ENCODE data around the gene RNF14.

RNF14 gene

DNA sequence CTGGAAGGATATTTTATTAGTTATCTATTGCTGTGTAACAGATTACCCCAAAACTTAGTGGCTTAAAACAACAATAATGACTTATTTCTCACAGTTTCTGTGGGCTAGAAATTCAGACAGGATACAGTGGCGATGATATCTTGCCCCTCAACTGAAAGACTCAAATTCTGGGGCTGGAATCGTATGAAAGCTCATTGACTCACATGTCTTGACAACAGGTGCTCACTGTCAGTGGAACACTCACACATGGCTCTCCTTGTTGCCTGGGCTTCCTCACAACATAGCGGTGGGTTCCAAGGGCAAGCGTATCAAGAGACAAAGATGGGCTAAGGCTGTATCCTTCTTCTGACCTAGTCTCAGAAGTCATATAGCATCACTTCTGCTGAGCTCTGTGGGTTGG, 47.7 kb downstream of the RNF14 start:
- DNase-seq (ENCODE audit: low spot score) (no peak), ATAC-seq (ENCODE audit: low read depth) (no peak)
- H3K4me1 ChIP-seq (ENCODE audit: insufficient read depth, poor library complexity, severe bottlenecking), result peaks cover 34% of the 10 kb centered on the region
- H3K27me3 ChIP-seq (ENCODE audit: insufficient read depth, poor library complexity, severe bottlenecking), result no peaks in the 10 kb centered on the region
- no peaks in the 10 kb centered on the region for H3K9me3 ChIP-seq (ENCODE audit: severe bottlenecking)
- peak overlapping the region; percentile 68 for H3K27ac ChIP-seq (ENCODE audit: poor library complexity, severe bottlenecking)
- no peak overlapping the region for H3K4me3 ChIP-seq (ENCODE audit: severe bottlenecking)
- no peak for TF ChIP-seq CTCF (IDR thresholded peaks at IDR 0.05; ENCODE audit: poor library complexity, severe bottlenecking)
- peaks cover 4% of the 10 kb centered on the region for H3K36me3 ChIP-seq (ENCODE audit: low read depth)

DNA sequence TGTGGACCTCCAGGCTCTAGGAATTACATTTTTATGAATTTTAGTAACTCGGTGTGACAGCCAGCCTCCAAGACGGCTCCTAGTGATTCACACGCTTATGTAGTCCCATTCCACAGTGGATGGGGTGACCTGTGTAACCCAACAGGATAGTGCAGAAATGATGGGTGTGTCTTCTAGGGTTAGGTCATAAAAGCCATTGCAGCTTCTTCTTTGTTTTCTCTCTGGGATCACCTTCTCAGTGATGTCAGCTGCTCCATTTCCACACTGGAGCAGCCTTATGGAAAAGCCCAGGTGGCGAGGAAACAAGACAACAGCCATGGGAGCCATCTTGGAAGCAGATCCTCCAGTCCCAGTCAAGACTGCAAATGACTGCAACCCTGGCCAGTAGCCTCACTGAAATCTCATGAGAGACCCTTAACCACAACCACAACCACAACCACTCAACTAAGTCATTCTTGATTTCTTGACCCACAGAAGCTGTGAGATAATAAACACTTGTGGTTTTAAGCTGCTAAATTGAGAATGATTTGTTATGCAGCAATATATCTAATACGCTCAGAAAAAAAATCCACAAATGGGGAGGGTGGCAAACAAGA, 49.0 kb downstream of the RNF14 start:
- Histone ChIP-seq H3K4me1 (ENCODE audit: insufficient read depth, poor library complexity, severe bottlenecking) (peaks cover 34% of the 10 kb centered on the region), H3K4me3 (ENCODE audit: severe bottlenecking) (no peak overlapping the region), H3K27ac (ENCODE audit: poor library complexity, severe bottlenecking) (no peak overlapping the region), H3K9me3 (ENCODE audit: severe bottlenecking) (no peaks in the 10 kb centered on the region), H3K27me3 (ENCODE audit: insufficient read depth, poor library complexity, severe bottlenecking) (no peaks in the 10 kb centered on the region), H3K36me3 (ENCODE audit: low read depth) (no peaks in the 10 kb centered on the region)
- no peak for TF ChIP-seq CTCF (IDR thresholded peaks at IDR 0.05; ENCODE audit: poor library complexity, severe bottlenecking)
- no peak for ATAC-seq (ENCODE audit: low read depth)
- DNase-seq (ENCODE audit: low spot score), result no peak

DNA sequence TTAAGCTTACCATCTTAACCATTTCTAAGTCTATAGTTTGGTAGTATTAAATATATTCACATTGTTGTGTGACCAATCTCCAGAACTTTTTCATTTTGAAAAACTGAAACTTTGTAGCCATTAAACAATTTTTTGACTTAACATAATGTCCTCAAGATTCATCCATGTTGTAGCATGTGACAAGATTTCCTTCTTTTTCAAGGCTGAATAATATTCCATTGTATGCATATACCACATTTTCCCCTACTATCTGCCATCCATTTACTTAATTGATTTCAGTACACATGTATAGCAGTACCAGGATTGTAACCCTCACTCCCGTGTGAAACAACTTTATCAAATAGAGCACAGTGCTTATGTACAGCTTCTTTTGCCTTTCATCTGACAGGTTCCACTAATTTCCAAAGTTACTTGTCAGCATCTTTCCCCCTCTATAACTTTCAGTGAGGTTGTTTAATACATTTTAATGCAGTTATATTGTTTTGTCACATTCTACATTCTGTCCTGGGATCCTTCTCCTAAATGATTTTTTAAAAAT, 51.3 kb downstream of the RNF14 start:
- TF ChIP-seq CTCF (IDR thresholded peaks at IDR 0.05; ENCODE audit: poor library complexity, severe bottlenecking), result no peak
- Histone ChIP-seq H3K4me1 (ENCODE audit: insufficient read depth, poor library complexity, severe bottlenecking) (peaks cover 19% of the 10 kb centered on the region), H3K36me3 (ENCODE audit: low read depth) (no peaks in the 10 kb centered on the region), H3K9me3 (ENCODE audit: severe bottlenecking) (no peaks in the 10 kb centered on the region), H3K27me3 (ENCODE audit: insufficient read depth, poor library complexity, severe bottlenecking) (no peaks in the 10 kb centered on the region), H3K27ac (ENCODE audit: poor library complexity, severe bottlenecking) (no peak overlapping the region), H3K4me3 (ENCODE audit: severe bottlenecking) (no peak overlapping the region)
- ATAC-seq (ENCODE audit: low read depth), result no peak
- no peak for DNase-seq (ENCODE audit: low spot score)

GRCh38 chr5:142023836-142024235, 54.9 kb downstream of the RNF14 start:
- Histone ChIP-seq H3K27ac (ENCODE audit: poor library complexity, severe bottlenecking) (no peak overlapping the region), H3K4me3 (ENCODE audit: severe bottlenecking) (no peak overlapping the region), H3K27me3 (ENCODE audit: insufficient read depth, poor library complexity, severe bottlenecking) (no peaks in the 10 kb centered on the region), H3K4me1 (ENCODE audit: insufficient read depth, poor library complexity, severe bottlenecking) (peaks cover 13% of the 10 kb centered on the region), H3K9me3 (ENCODE audit: severe bottlenecking) (no peaks in the 10 kb centered on the region), H3K36me3 (ENCODE audit: low read depth) (no peaks in the 10 kb centered on the region)
- TF ChIP-seq CTCF (IDR thresholded peaks at IDR 0.05; ENCODE audit: poor library complexity, severe bottlenecking), result no peak
- ATAC-seq (ENCODE audit: low read depth) (no peak), DNase-seq (ENCODE audit: low spot score) (no peak)

GRCh38 chr5:142024771-142025304, 55.9 kb downstream of the RNF14 start:
- H3K27ac ChIP-seq (ENCODE audit: poor library complexity, severe bottlenecking), result peak overlapping the region; percentile 63
- DNase-seq (ENCODE audit: low spot score) (peak; percentile 86), ATAC-seq (ENCODE audit: low read depth) (peak; percentile 99)
- no peaks in the 10 kb centered on the region for H3K36me3 ChIP-seq (ENCODE audit: low read depth)
- H3K4me1 ChIP-seq (ENCODE audit: insufficient read depth, poor library complexity, severe bottlenecking), result peaks cover 13% of the 10 kb centered on the region
- no peak for TF ChIP-seq CTCF (IDR thresholded peaks at IDR 0.05; ENCODE audit: poor library complexity, severe bottlenecking)
- no peaks in the 10 kb centered on the region for H3K27me3 ChIP-seq (ENCODE audit: insufficient read depth, poor library complexity, severe bottlenecking)
- no peaks in the 10 kb centered on the region for H3K9me3 ChIP-seq (ENCODE audit: severe bottlenecking)
- H3K4me3 ChIP-seq (ENCODE audit: severe bottlenecking), result peak overlapping the region; percentile 30

Data from RWPE2 (cell line).